Esophagus muscularis mucosa (tissue), 4 donors: ENCODE results near the gene CNGA3. TPM values are rescaled to one million over a fixed set of nuclear protein-coding genes. Genes with fewer than 3 reads are reported as not detected.
"Not testable (repeated sequence)": the region's sequence is repeated elsewhere in the genome, so short reads cannot be mapped to it uniquely, and the experiment has no call there.

Experiments used
- DNase-seq: peaks from one replicate; pipeline ENCODE4 v3.0.0-alpha.2; 2017; ENCODE audit errors: extremely low spot score
- H3K27ac ChIP-seq, 4 donors: fragments of 200-600 bp; sonication (generic); replicated peaks in 1 of 4; 1 replicate in 3 of 4; 2 replicates in 1 of 4; pipeline ENCODE4 v1.5.1; 2016 to 2019; ENCODE audit warnings: mild to moderate bottlenecking in 1 of 4
- H3K27me3 ChIP-seq, 4 donors: fragments of 200-600 bp; sonication (generic); one replicate each; pipeline versions ENCODE4 v1.5.1 to v1.6.0; 2016 to 2019
- H3K36me3 ChIP-seq, 4 donors: fragments of 200-600 bp; sonication (generic); one replicate each; pipeline ENCODE4 v1.5.1; 2016 to 2019
- H3K4me1 ChIP-seq, 4 donors: fragments of 200-600 bp; sonication (generic); one replicate each; pipeline ENCODE4 v1.5.1; 2016 to 2019
- H3K4me3 ChIP-seq, 4 donors: fragments of 200-600 bp; sonication (generic); 1 replicate in 2 of 4; 2 replicates in 2 of 4; pipeline ENCODE4 v1.5.1; 2016 to 2019; ENCODE audit warnings: mild to moderate bottlenecking in 4 of 4, moderate library complexity in 1 of 4
- H3K9me3 ChIP-seq, 4 donors: fragments of 200-600 bp; sonication (generic); 1 replicate in 3 of 4; 2 replicates in 1 of 4; pipeline ENCODE4 v1.5.1; 2016 to 2019
- CTCF ChIP-seq, 3 experiments: fragments of 200-600 bp in 2 of 3; fragments of 450-650 bp in 1 of 3; sonication (generic) in 2 of 3; IDR thresholded peaks; one replicate each; pipeline ENCODE4 v1.5.1; 2017 to 2019; ENCODE audit warnings: antibody characterized with exemption in 3 of 3, mild to moderate bottlenecking in 2 of 3, moderate library complexity in 1 of 3
- EP300 ChIP-seq: sonication (generic); formaldehyde crosslinking; IDR thresholded peaks from one replicate; pipeline ENCODE4 v1.6.1; 2017; ENCODE audit warnings: antibody characterized with exemption
- POLR2A ChIP-seq: fragments of 450-650 bp; IDR thresholded peaks from one replicate; pipeline ENCODE4 v1.6.1; 2017; ENCODE audit warnings: antibody characterized with exemption, moderate library complexity, mild to moderate bottlenecking, low read depth
- POLR2AphosphoS5 ChIP-seq, 2 donors: sonication (generic); formaldehyde crosslinking; IDR thresholded peaks; one replicate each; pipeline ENCODE4 v1.6.1; 2017; ENCODE audit warnings: antibody characterized with exemption in 2 of 2
- WGBS: methylation state at CpG from one replicate; pipeline ENCODE4 v1.1.5; 2018; 5-methylcytosine and 5-hydroxymethylcytosine counted together
- intact Hi-C: fragments of 100-400 bp; cut with DNase I; formaldehyde crosslinking; loops from one replicate; pipeline ENCODE4 v1.15.1; 2023
- total RNA-seq, 4 donors: library from RNA; depleted of rRNA; stranded (reverse); fragments of >200 nt; gene quantifications; one replicate each; pipeline versions ENCODE4 v1.1.0 to v1.2.1, GENCODE V29; 2016

CNGA3 gene
- total RNA-seq, 4 donors from 2014 or later, result 2.5 to 13.7 (median 6.6) TPM

- 81% methylated on average over 8 of the region's 8 CpGs for WGBS
- peak; percentile 88 for DNase-seq
These were observed 32.6 kb upstream of the CNGA3 start for GRCh38 chr2:98313492-98314250.

GRCh38 chr2:98314251-98314650, 32.0 kb upstream of the CNGA3 start:
- Histone ChIP-seq H3K27ac (no peak overlapping the region), H3K27me3 (peaks cover 0 to 15% (median 0%) of the 10 kb centered on the region in 4 donors), H3K9me3 (no peaks in the 10 kb centered on the region), H3K4me3 (no peak overlapping the region), H3K4me1 (no peaks in the 10 kb centered on the region), H3K36me3 (no peaks in the 10 kb centered on the region)
- intact Hi-C loops, result no loop called here
- 80% methylated on average over 4 of the region's 4 CpGs for WGBS
- DNase-seq, result peak; percentile 47
- TF ChIP-seq POLR2A (no peak), CTCF (IDR thresholded peaks at IDR 0.05) (no peak), POLR2AphosphoS5 (IDR thresholded peaks at IDR 0.05) (no peak), EP300 (no peak)

More at GRCh38 chr2:98313492-98314250, 32.6 kb upstream of the CNGA3 start:
- TF ChIP-seq POLR2A (no peak), EP300 (no peak), POLR2AphosphoS5 (IDR thresholded peaks at IDR 0.05) (no peak), CTCF (IDR thresholded peaks at IDR 0.05) (no peak)
- Histone ChIP-seq H3K4me1 (no peaks in the 10 kb centered on the region), H3K27ac (no peak overlapping the region), H3K27me3 (peaks cover 0 to 17% (median 0%) of the 10 kb centered on the region in 4 donors), H3K36me3 (no peaks in the 10 kb centered on the region), H3K9me3 (no peaks in the 10 kb centered on the region), H3K4me3 (no peak overlapping the region)
- intact Hi-C loops, result no loop called here

GRCh38 chr2:98315957-98316356, 30.3 kb upstream of the CNGA3 start:
- Histone ChIP-seq H3K9me3 (peaks cover 0 to 12% (median 12%) of the 10 kb centered on the region in 4 donors), H3K27me3 (peaks cover 0 to 7% (median 0%) of the 10 kb centered on the region in 4 donors), H3K27ac (no peak overlapping the region), H3K36me3 (no peaks in the 10 kb centered on the region), H3K4me1 (no peaks in the 10 kb centered on the region), H3K4me3 (no peak overlapping the region)
- intact Hi-C loops, result no loop called here
- TF ChIP-seq EP300, result no peak
- no peak for TF ChIP-seq POLR2A
- TF ChIP-seq POLR2AphosphoS5 (IDR thresholded peaks at IDR 0.05), result no peak
- no peak for TF ChIP-seq CTCF (IDR thresholded peaks at IDR 0.05)
- peak; percentile 70 for DNase-seq
- WGBS, result 86% methylated on average over 2 of the region's 2 CpGs

GRCh38 chr2:98317214-98317613, 29.0 kb upstream of the CNGA3 start:
- intact Hi-C loops, result no loop called here

GRCh38 chr2:98320171-98320570, 26.1 kb upstream of the CNGA3 start:
- WGBS, result 86% methylated on average over 3 of the region's 3 CpGs
- H3K4me3 ChIP-seq, result not testable (repeated sequence)

More at GRCh38 chr2:98317214-98317613, 29.0 kb upstream of the CNGA3 start:
- Histone ChIP-seq H3K9me3 (peaks cover 0 to 20% (median 16%) of the 10 kb centered on the region in 4 donors), H3K27me3 (peaks cover 0 to under 1% (median 0%) of the 10 kb centered on the region in 4 donors), H3K4me3 (no peak overlapping the region), H3K36me3 (no peaks in the 10 kb centered on the region), H3K4me1 (no peaks in the 10 kb centered on the region), H3K27ac (no peak overlapping the region)
- DNase-seq, result no peak
- 43% methylated on average over 3 of the region's 3 CpGs for WGBS
- TF ChIP-seq POLR2AphosphoS5 (IDR thresholded peaks at IDR 0.05), result no peak
- TF ChIP-seq CTCF (IDR thresholded peaks at IDR 0.05), result no peak
- no peak for TF ChIP-seq EP300
- TF ChIP-seq POLR2A, result no peak

More at GRCh38 chr2:98320171-98320570, 26.1 kb upstream of the CNGA3 start:
- H3K4me1 ChIP-seq, H3K27me3 ChIP-seq, intact Hi-C loops, H3K36me3 ChIP-seq, DNase-seq, H3K27ac ChIP-seq: not testable (repeated sequence)
- H3K9me3 ChIP-seq, result peaks cover 0 to 25% (median 19%) of the 10 kb centered on the region in 4 donors
